Measurements from ENCODE around the gene PRKAB2. TPM values are rescaled to one million over a fixed set of nuclear protein-coding genes. Genes with fewer than 3 reads are reported as not detected.
"Not testable (repeated sequence)": the region's sequence is repeated elsewhere in the genome, so short reads cannot be mapped to it uniquely, and the experiment has no call there.

Gene PRKAB2
- total RNA-seq, 1 donor from 2014 or later, result 3.0 TPM

GRCh38 chr1:147171399-147172167, 687 bp downstream of the PRKAB2 start:
- DNase-seq (ENCODE audit: low read depth in 2 of 2), result peak; percentile 21 to 30

GRCh38 chr1:147169840-147170674, 2.2 kb downstream of the PRKAB2 start:
- no peak for DNase-seq (ENCODE audit: low read depth in 2 of 2)

GRCh38 chr1:147169171-147169570, 3.1 kb downstream of the PRKAB2 start:
- no peak for DNase-seq (ENCODE audit: low read depth in 2 of 2)

- DNase-seq (ENCODE audit: low read depth in 2 of 2), result peak; percentile 31 to 47
Measured at GRCh38 chr1:147168626-147169058, 3.6 kb downstream of the PRKAB2 start.

- peak in 1 of 2 donors; percentile 82 for DNase-seq (ENCODE audit: low read depth in 2 of 2)
Measured at GRCh38 chr1:147167365-147167764, 4.9 kb downstream of the PRKAB2 start.

- no peak for DNase-seq (ENCODE audit: low read depth in 2 of 2)
Measured at GRCh38 chr1:147163019-147163418, 9.3 kb downstream of the PRKAB2 start.

GRCh38 chr1:147162093-147162492, 10.2 kb downstream of the PRKAB2 start:
- DNase-seq (ENCODE audit: low read depth in 2 of 2), result no peak

GRCh38 chr1:147157116-147157515, 15.2 kb downstream of the PRKAB2 start:
- DNase-seq (ENCODE audit: low read depth in 2 of 2), result not testable (repeated sequence)

GRCh38 chr1:147156642-147157041, 15.6 kb downstream of the PRKAB2 start:
- no peak for DNase-seq (ENCODE audit: low read depth in 2 of 2)

GRCh38 chr1:147152772-147153171, 19.5 kb downstream of the PRKAB2 start:
- DNase-seq (ENCODE audit: low read depth in 2 of 2), result no peak

- DNase-seq (ENCODE audit: low read depth in 2 of 2), result no peak
Measured at GRCh38 chr1:147151244-147151643, 21.0 kb downstream of the PRKAB2 start.

GRCh38 chr1:147142886-147143285, 29.4 kb downstream of the PRKAB2 start:
- no peak for DNase-seq (ENCODE audit: low read depth in 2 of 2)

- DNase-seq (ENCODE audit: low read depth in 2 of 2), result not testable (repeated sequence)
Measured at GRCh38 chr1:147130721-147131120, 41.5 kb downstream of the PRKAB2 start.

GRCh38 chr1:147129116-147129873, 43.0 kb downstream of the PRKAB2 start:
- no peak for DNase-seq (ENCODE audit: low read depth in 2 of 2)

- no peak for DNase-seq (ENCODE audit: low read depth in 2 of 2)
Measured at GRCh38 chr1:147124266-147124665, 48.0 kb downstream of the PRKAB2 start.

GRCh38 chr1:147117109-147117508, 55.2 kb downstream of the PRKAB2 start:
- DNase-seq (ENCODE audit: low read depth in 2 of 2), result no peak

GRCh38 chr1:147115496-147115895, 56.8 kb downstream of the PRKAB2 start:
- DNase-seq (ENCODE audit: low read depth in 2 of 2), result no peak

GRCh38 chr1:147115079-147115478, 57.2 kb downstream of the PRKAB2 start:
- DNase-seq (ENCODE audit: low read depth in 2 of 2), result not testable (repeated sequence)

- DNase-seq (ENCODE audit: low read depth in 2 of 2), result not testable (repeated sequence)
Measured at GRCh38 chr1:147114353-147114752, 57.9 kb downstream of the PRKAB2 start.

- no peak for DNase-seq (ENCODE audit: low read depth in 2 of 2)
Measured at GRCh38 chr1:147111381-147112130, 60.7 kb downstream of the PRKAB2 start.

- DNase-seq (ENCODE audit: low read depth in 2 of 2), result no peak
Measured at GRCh38 chr1:147110872-147111271, 61.4 kb downstream of the PRKAB2 start.
